ENCODE results near the gene KCNK10.
"Not testable (repeated sequence)": the region's sequence is repeated elsewhere in the genome, so short reads cannot be mapped to it uniquely, and the experiment has no call there.

The KCNK10 gene

DNA sequence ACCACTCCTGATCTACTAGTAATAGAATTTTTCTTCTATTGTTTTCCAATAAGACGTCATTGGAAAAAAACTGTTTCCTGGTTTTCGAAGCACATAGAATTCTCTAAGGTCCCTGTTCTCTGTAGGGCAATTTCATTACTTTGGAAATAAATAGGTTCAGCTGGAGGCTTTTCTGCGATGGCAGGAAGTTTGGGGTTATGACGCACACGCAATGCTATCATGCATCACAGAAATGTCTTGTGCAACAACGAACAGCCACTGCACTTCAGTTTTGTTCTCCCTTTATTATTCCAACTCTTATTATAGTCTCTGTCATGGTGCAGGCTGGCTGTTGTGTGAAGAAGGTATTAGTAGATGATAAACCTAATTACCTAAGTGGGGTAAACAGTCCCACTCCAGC lies 59.0 kb downstream of the KCNK10 start:
- no peak for DNase-seq

DNA sequence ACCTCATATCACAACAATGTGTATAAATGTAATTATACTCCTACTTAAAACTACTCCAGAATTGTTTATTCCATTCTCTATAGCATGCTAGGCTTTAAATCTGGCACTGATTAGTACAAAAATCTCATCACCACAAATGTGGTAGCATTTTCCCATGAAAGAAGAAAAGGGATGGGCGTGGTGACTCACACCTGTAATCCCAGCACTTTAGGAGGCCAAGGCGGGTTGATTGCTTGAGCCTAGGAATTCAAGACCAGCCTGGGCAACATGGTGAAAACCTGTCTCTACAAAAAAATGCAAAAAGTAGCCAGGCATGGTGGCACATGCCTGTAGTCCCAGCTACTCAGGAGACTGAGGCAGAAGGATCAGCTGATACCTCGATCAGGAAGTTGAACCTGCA lies 61.8 kb downstream of the KCNK10 start:
- DNase-seq: not testable (repeated sequence)

DNA sequence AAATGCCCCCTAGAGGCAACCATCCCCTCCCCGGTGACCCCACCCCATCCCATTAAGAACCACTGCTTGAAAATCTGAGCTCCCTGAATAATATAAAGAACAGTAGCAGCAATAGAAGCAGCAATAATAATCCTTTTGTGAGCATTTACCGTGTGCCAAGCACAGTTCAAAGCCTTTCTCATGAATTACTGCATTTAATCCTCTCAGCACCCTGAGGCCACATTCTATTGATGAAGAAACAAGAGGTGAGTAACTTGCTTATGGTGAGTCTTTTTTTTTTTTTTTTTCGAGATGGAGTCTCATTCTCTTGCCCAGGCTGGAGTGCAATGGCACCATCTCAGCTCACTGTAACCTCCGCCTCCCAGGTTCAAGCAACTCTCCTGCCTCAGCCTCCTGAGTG lies 65.0 kb downstream of the KCNK10 start:
- DNase-seq: no peak

DNA sequence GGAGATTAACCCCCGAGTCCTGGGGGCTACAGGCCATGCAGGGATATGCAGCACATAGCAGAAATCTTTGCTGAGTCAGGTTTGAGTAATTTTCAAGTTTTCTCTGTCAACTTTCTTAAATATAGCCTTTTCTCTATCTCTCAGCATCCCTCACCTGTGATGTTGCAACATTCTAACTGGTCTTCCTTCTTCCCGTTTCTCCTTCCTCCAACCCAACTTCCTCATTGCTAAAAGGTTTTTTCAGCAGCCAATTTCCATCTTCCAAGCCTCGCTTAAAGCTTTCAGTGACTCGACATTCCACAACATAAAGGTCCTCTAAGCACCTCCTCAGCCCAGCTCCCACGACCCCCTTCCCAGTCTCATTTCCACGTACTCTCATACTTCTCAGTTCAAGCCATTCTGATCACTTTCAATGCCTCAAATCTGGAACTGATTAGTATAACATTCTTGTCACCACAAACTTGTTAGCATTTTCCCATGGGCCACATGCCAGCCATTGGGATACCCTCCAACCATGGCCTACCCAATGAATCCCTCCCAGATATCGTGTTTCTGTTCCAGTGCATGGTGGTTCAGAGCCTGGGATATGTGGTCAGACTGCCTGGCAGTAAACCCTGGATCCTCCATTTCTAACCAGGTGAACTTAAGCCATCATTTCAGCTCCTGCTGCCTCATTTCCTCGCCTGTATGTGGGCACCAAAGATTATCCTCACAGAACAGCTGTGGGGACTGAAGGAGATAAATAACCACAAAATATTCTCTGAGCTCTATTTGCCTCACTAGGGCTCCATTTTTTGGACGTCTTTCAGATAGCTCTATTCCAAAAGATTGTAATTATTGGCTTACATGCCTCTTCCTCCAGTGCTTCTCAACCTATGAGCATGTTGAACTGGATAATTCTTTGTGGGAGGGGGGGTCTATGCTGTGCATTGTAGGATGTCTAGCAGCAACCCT lies 65.8 kb downstream of the KCNK10 start:
- DNase-seq: no peak

- no peak for DNase-seq
These were observed 67.3 kb downstream of the KCNK10 start for GRCh38 chr14:88255798-88256197.

- no peak for DNase-seq
These were observed 67.9 kb downstream of the KCNK10 start for GRCh38 chr14:88255196-88255595.

DNA sequence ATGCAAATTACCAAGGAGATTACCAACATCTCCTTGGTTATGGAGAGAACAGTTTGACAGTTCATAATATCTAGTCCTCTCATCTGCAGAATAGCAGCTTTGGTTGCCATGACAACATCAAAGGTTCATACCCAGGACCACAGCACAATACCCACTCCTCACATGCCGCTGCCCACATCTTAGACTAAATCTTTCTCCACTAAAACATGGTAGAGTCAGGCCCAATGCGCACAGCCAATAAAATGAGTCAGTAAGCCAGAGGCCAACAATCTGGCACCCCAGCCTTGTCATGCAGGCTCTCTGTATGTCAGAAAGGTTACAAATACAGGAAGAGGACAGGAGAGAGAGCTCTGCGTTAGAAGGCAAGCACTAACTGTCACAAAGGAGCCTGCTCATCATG lies 70.6 kb downstream of the KCNK10 start:
- DNase-seq: no peak

GRCh38 chr14:88251650-88252049 lies 71.4 kb downstream of the KCNK10 start:
- DNase-seq: no peak

DNA sequence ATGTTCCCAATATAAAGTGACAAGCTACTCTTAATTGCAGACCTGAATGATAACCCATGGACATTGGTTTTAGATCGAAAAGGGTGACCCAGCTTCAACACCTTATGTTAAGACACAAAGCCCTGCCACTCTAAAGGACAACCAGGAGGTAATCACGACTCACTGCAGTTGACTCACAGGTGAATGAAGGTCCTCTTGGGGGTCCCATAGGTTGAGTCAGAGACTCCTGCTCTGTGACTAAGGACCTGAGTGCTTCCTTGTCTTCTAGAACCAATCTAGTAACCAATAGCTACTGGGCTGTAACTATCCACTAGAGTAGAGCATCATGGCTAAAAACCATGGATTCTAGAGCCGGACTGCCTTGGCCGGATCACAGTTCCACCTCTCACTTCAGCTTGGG lies 73.8 kb downstream of the KCNK10 start:
- no peak for DNase-seq

GRCh38 chr14:88248606-88249005 lies 74.5 kb downstream of the KCNK10 start:
- DNase-seq: no peak

- no peak for DNase-seq
These were observed 75.8 kb downstream of the KCNK10 start for GRCh38 chr14:88247228-88247627.

DNA sequence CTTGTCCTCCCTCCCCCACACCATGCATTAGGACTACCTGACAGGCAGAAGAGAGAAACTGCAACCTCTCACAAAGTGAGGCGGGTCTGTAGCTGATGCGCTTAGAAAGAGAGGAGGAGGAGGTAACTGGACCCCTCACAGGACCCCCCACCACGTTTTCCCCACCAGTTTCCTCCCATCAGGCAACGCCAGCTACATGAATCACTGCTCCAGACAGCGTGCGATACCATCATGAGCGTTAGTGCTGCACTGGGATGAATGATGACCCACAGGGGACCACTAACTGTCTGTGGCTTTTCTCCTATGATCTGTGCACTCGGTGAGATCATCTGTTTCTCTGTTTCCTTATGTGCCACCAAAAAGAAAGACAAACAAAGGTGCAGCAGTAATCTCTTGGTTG lies 77.7 kb downstream of the KCNK10 start:
- no peak for DNase-seq

- no peak for DNase-seq
These were observed 79.1 kb downstream of the KCNK10 start for GRCh38 chr14:88243946-88244345.

GRCh38 chr14:88242446-88242845 lies 80.6 kb downstream of the KCNK10 start:
- no peak for DNase-seq

DNA sequence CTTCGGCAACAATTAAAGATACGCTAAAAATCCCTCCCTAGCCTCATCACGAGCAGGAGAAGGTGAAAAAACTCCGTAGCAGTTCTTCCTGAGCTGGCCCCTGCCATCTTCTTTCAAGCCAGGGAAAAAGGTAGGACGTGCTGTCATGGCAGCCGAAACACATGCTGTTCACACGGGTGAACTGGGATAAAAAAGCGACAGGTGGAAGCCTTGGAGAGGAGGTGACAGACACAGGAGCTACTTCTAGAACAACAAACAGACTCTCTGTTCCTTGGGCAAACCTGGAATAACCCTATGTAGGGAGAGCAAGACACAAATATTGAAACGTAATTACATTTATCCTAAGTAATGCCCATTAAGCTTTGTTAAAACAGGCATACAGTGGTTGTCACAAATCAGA lies 81.3 kb downstream of the KCNK10 start:
- no peak for DNase-seq

DNA sequence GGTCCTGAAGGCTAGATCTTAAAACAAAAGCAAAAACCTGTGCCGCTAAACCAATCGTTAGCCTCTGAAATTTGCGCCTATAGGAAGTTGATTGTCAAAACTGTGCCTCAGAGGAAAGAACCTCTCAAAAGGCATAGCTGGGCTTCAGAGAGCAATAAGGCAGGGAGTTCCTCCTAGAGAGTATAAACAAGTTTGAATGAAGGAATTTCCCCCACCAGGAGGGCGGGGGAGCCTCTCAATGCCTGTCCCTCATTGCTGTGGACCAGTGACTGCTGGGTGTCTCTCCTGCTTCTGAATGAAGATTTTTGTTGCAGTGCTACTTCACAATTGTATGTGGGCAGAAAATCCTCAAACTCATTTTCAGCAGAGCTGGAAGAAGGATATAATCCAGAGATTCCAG lies 88.6 kb downstream of the KCNK10 start:
- no peak for DNase-seq

- no peak for DNase-seq
These were observed 89.2 kb downstream of the KCNK10 start for GRCh38 chr14:88233915-88234314.

DNA sequence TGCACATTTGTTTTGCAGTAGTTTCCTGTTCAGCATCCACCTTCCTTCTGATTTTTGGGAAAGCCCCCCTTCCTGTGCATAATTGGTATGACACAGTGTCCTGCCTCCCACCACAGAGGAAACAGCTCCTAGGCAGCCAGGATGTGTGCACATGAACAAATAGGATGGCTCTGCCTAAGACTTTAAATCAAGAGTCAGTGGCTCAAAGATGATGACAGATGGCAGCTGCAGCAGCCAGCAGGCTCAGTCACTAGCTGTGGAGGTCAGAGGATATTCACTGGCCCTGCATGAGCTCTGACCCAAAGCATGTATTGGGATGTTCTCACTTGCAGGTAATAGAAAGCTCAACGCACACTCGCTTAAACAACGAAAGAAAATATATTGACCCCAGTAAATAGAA lies 90.3 kb downstream of the KCNK10 start:
- no peak for DNase-seq

GRCh38 chr14:88231603-88232002 lies 91.5 kb downstream of the KCNK10 start:
- no peak for DNase-seq

GRCh38 chr14:88229428-88229827 lies 93.6 kb downstream of the KCNK10 start:
- DNase-seq: no peak

GRCh38 chr14:88228522-88229236 lies 94.4 kb downstream of the KCNK10 start:
- no peak for DNase-seq

DNA sequence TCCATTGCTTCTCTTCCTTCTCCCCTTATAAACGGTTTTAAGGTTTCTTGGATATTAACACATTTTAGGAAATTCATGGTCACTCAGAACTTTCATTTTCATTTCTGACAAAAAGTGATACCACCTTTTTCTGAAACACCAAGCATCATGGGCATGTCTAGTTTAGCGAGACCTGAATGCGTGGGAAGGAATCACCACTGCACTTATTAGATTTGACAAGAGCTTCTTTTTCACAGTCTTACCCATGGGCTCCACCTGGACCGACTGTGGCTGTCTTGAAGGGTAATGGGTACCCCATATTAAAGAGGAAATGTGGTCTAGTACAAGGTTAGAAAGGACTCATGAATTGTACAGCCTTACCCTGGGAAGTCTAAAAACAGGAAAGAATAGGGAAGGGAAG lies 95.4 kb downstream of the KCNK10 start:
- no peak for DNase-seq

DNA sequence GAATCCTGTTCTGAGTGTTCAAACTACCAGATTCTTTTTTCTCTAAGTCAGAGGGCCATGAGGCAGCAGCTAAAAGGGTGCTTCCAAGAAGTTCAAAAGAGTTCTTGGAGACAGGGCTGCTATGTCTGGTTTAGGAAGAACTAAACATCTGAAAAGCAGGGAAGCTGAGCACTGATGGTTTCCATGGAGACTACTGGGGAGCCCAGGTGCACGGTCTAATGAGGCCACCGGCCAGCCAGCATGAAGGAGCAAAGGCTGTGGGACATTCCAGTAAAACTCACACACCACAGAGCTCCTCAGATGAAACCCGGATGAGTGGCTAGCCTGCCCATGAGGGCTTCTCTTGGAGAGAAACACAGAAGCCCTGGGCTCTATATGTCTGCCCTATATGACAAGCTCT lies 97.3 kb downstream of the KCNK10 start:
- no peak for DNase-seq
